Transverse colon (tissue), 4 donors: ENCODE measurements around the gene CGNL1.

Experiments used
- CTCF ChIP-seq, 5 experiments: fragments of 200-600 bp in 3 of 5; fragments of 450-650 bp in 2 of 5; sonication (generic) in 3 of 5; IDR thresholded peaks; 1 replicate in 2 of 5; 2 replicates in 3 of 5; pipeline ENCODE4 v1.5.1; 2016 to 2017; ENCODE audit warnings: antibody characterized with exemption in 5 of 5, inconsistent platforms in 3 of 5, mild to moderate bottlenecking in 2 of 5, moderate library complexity in 1 of 5
- POLR2AphosphoS5 ChIP-seq, 3 donors: sonication (generic); formaldehyde crosslinking; IDR thresholded peaks; one replicate each; pipeline ENCODE4 v1.6.1; 2016; ENCODE audit warnings: antibody characterized with exemption in 3 of 3

GRCh38 chr15:57472861-57473260 lies 96.6 kb downstream of the CGNL1 start:
- TF ChIP-seq CTCF (IDR thresholded peaks at IDR 0.05) (no peak), POLR2AphosphoS5 (IDR thresholded peaks at IDR 0.05) (no peak)
